ENCODE measurements around the gene HAO1.
"Not testable (repeated sequence)": the region's sequence is repeated elsewhere in the genome, so short reads cannot be mapped to it uniquely, and the experiment has no call there.

The HAO1 gene

GRCh38 chr20:7855545-7855944 lies 84.7 kb downstream of the HAO1 start:
- no peak for DNase-seq (ENCODE audit: low read depth)

GRCh38 chr20:7853493-7853892 lies 86.8 kb downstream of the HAO1 start:
- DNase-seq (ENCODE audit: low read depth): no peak

- no peak for DNase-seq (ENCODE audit: low read depth)
These were observed 89.3 kb downstream of the HAO1 start for GRCh38 chr20:7850775-7851490.

- no peak for DNase-seq (ENCODE audit: low read depth)
These were observed 90.6 kb downstream of the HAO1 start for GRCh38 chr20:7849675-7850074.

- DNase-seq (ENCODE audit: low read depth): no peak
These were observed 91.9 kb downstream of the HAO1 start for GRCh38 chr20:7848351-7848750.

- DNase-seq (ENCODE audit: low read depth): no peak
These were observed 96.6 kb downstream of the HAO1 start for GRCh38 chr20:7843613-7844012.

GRCh38 chr20:7841971-7842310 lies 98.3 kb downstream of the HAO1 start:
- no peak for DNase-seq (ENCODE audit: low read depth)

- DNase-seq (ENCODE audit: low read depth): no peak
These were observed 98.8 kb downstream of the HAO1 start for GRCh38 chr20:7841291-7841970.

- no peak for DNase-seq (ENCODE audit: low read depth)
These were observed 104.2 kb downstream of the HAO1 start for GRCh38 chr20:7836076-7836475.

- DNase-seq (ENCODE audit: low read depth): not testable (repeated sequence)
These were observed 105.8 kb downstream of the HAO1 start for GRCh38 chr20:7834441-7834840.

All from activated T-cell treated with anti-CD3 and anti-CD28 coated beads for 48 hours (primary cell).